Measurements from ENCODE around the gene IQCH. TPM values are rescaled to one million over a fixed set of nuclear protein-coding genes. Genes with fewer than 3 reads are reported as not detected.
"Not testable (repeated sequence)": the region's sequence is repeated elsewhere in the genome, so short reads cannot be mapped to it uniquely, and the experiment has no call there.

IQCH gene
- total RNA-seq, 1 donor from 2014 or later = 2.1 TPM

- intact Hi-C loops (cut with DNase I); DNase-seq (ENCODE audit: low spot score); ATAC-seq: not testable (repeated sequence)
Measured at GRCh38 chr15:67285625-67286024, 31.0 kb downstream of the IQCH start.

GRCh38 chr15:67286400-67286799, 31.8 kb downstream of the IQCH start:
- DNase-seq (ENCODE audit: low spot score); intact Hi-C loops (cut with DNase I); ATAC-seq: not testable (repeated sequence)

- intact Hi-C loops (cut with DNase I) = no loop called here
- DNase-seq (ENCODE audit: low spot score) (no peak), ATAC-seq (no peak)
Measured at GRCh38 chr15:67290319-67290718, 35.7 kb downstream of the IQCH start.

DNA sequence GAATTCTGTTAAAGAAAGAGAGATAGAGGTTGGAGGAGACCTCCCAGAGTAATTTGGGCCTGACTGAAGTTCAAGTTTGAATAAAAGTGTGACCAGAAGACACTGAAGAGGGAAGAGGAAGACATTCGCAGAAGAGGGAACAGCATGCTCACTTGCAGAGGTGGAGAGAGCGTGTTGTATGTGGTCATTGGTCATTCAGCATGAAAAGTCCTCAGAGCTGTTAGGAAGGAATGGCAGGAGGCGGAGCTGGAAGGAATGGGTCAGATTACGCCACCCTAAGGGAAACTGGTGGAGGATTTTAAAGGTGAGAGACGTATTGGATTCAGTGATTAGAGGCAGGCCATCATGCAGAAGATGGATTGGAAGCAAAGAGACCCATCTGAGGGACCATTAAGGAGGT, 41.6 kb downstream of the IQCH start:
- intact Hi-C loops (cut with DNase I) = no loop called here
- DNase-seq (ENCODE audit: low spot score) = no peak
- ATAC-seq = no peak

DNA sequence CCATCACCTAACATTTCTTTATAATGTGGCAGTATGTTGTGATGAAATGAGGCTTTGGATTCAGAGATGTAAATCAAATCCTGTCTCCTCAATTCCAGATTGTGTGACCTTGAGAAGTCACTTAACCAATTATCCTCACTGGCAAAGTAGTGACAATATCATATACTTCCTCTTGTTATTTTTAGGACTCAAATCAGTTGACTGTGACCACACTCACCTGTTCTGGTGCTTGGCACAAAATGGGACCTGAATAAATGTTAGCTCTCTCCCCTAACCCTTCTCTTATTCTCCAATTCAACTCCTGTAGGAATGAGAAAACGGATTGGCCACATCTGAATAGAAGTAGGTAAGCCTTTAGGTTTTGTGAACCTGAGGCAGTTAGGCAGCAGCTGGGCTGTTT, 42.1 kb downstream of the IQCH start:
- no peak for ATAC-seq
- no peak for DNase-seq (ENCODE audit: low spot score)
- intact Hi-C loops (cut with DNase I) = no loop called here

DNA sequence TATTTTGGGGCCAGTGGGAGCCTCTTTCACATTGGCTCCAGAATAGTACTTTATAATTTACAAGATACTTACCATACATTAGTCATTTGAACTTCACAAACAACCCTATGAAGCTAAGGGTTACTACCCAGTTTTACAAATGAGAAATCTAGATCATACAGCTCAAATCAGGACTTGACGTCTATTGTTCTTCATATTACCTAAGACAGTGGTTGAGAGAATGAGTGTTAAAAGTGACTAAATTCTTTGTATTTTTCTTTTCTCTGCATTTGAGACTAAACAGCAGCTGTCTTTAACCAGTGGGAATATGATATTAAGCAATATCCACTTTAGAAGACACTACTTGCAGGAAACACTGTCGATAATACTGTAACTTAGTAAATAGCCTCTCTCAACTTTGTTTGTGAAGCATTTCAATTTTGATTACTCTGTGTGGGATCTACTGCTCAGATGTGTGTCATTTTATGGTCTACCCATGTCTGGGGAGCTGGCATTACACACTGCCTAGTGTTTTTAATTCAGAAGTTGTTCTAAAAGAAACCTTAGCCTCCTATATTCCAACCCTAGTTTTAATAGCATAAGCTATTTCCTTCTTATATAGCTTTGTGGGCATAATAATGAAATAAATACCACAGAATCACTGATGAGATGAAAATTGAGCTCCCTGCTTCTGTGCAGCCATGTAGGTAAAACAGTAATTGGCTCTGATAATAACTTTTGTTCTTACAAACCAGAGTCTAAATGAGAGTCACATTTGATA, 45.9 kb downstream of the IQCH start:
- intact Hi-C loops (cut with DNase I) = no loop called here
- DNase-seq (ENCODE audit: low spot score) (no peak), ATAC-seq (peak; percentile 34)

- intact Hi-C loops (cut with DNase I) = no loop called here
- DNase-seq (ENCODE audit: low spot score) = no peak
- no peak for ATAC-seq
Measured at GRCh38 chr15:67303490-67304363, 49.1 kb downstream of the IQCH start.

- DNase-seq (ENCODE audit: low spot score) (no peak), ATAC-seq (no peak)
- intact Hi-C loops (cut with DNase I) = no loop called here
Measured at GRCh38 chr15:67304778-67305177, 50.2 kb downstream of the IQCH start.

DNA sequence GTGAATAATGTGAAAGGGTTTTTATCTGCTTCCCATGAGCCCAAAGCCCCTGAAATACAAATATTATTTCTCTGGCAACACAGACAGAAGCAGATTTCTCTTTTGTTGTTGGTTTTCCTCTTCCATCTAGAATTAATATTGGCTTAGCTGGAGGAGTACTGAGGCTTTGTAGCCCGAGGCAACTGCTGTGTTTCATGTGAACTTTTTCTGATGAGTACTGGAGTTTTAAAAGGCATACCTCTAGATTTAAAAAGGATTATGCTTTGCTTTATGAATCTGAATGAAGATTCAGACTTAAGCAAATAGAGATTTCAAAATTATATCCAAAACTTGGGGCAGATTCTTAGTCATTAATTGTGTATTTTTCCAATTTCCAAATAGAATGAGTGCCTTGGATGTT, 50.9 kb downstream of the IQCH start:
- DNase-seq (ENCODE audit: low spot score) (no peak), ATAC-seq (no peak)
- intact Hi-C loops (cut with DNase I) = no loop called here

DNA sequence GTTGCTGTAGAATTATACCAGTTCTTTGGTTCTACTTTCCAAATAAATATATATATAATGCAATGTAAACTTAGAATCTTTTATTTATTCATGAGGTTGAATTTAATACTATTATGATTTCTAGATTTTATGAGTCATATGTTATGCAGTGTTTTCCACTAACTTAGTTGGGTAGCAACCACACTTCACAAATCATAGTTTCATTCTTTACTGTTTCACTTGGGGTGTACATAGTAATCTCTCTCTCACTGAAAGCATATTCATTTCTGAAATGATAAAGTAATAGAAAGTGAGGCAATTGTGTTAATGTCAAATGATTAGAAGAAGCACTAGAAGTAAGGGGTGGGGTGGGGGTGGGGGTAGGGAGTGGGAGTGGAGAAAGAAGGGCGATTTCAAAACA, 52.6 kb downstream of the IQCH start:
- DNase-seq (ENCODE audit: low spot score) (no peak), ATAC-seq (no peak)
- intact Hi-C loops (cut with DNase I) = no loop called here

DNA sequence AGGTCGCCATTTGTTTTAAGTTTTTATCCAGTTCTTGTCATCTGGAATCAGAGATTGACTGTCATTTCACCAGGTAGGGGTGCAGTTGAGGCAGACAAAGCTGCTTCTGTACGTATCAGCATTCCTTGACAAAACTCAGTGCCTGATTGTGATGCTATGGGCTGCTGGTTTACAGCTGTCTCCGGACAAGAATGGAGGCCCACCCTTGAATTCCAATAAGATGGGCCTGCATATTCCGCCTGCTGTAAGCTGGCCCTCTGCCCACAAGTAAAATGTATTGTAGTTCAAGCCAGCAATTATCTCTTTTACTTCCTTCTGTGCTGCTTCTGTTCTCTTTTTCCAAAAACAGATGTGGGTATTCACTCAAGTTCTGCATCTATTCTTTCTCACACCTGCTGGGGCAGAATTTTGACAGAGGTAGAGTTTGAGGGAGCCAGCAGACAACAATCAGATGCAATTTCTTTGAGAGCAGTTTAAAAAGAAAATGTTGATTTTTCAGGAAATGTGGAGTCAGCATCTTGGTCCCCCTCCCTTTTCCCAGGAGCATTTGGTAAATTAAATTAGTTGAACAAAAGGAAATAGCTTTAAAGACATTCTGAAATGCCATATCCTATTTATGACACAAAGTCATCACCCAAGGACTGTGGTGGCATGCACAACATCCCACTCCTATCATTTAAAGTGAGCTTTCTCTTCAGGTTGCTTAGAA, 53.5 kb downstream of the IQCH start:
- intact Hi-C loops (cut with DNase I) = no loop called here
- DNase-seq (ENCODE audit: low spot score) (no peak), ATAC-seq (no peak)

DNA sequence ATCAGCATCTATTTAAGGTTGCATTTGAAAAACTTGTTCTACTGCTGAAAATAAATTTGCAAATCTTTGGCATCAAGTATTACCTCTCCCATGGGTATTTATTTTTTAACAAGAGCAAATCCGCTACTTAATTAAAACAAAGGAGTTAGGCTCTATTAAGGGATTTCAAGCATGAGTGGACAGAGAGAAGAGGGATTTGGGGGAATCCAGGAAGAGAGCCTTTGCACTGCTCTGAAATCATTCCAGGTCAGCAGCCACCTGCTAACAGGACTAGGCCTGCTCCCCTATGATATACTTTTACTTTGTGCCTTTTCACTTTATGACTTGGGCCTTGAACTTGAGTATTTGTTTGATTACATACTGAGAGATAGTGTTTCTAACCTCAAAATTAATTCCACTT, 57.1 kb downstream of the IQCH start:
- DNase-seq (ENCODE audit: low spot score) = no peak
- intact Hi-C loops (cut with DNase I) = loop anchor here (10.0 kb wide), 1 partner anchor 367 kb away; no protein-coding TSS in a partner anchor
- no peak for ATAC-seq

DNA sequence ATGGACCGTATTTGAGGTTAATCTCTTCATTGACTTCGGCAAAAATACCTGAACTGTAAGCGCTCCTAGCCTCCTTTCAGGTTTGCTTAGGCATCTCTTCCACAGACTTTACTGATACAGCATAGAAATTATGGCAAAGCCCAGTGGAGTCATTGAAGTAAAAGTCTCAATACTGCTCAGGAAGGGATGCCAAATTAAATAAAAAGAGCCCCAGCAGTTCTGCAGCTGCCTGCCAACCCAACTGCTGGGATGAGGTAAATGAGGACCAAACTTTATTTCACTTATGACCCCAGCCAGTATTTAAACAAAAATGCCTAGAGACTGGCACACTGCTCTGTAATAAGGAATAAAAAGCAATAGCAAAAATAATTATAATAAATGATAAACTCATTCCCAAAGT, 65.4 kb downstream of the IQCH start:
- ATAC-seq (no peak), DNase-seq (ENCODE audit: low spot score) (no peak)
- intact Hi-C loops (cut with DNase I) = loop anchor here (10.0 kb wide), 1 partner anchor 375 kb away; no protein-coding TSS in a partner anchor

DNA sequence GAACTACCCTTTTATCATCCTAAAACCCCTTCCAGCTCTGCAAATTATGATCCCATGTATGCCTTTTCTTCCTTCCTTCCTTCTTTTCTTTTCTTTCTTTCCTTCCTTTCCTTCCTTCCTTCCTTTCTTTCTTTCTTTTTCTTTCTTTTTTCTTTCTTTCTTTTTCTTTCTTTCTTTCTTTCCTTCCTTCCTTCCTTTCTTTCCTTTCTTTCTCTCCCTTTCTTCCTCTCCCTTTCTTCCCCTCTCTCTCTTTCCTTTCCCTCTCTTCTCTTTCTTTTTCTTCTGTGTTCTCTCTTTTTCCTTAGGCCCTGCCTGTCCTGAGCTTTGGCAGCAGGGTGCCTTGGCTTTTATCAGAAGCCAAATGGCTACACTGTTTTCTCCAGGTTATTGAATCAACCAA, 66.8 kb downstream of the IQCH start:
- intact Hi-C loops (cut with DNase I) = no loop called here
- ATAC-seq = no peak

GRCh38 chr15:67322481-67322880, 67.9 kb downstream of the IQCH start:
- intact Hi-C loops (cut with DNase I) = no loop called here
- ATAC-seq (no peak), DNase-seq (ENCODE audit: low spot score) (no peak)

More for the DNA sequence above, 66.8 kb downstream of the IQCH start:
- DNase-seq (ENCODE audit: low spot score) = no peak

DNA sequence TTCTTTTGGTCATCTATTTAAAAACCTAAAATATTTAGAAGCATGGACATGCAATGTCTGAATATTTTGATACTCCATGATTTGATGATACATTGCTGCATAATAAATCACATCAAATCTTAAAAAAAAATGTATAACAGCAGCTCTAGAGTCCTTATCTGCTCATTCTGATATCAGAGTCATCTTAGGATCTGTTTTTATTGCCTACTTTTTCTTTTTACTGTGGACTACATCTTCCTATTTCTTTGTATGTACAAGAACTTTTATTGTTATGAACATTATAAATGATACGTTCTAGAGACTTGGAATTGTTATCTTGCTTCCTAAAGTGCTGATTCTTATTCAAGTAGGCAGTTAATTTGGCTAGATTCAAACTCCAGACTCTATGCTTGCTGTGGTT, 72.7 kb downstream of the IQCH start:
- ATAC-seq (no peak), DNase-seq (ENCODE audit: low spot score) (no peak)
- intact Hi-C loops (cut with DNase I) = no loop called here

DNA sequence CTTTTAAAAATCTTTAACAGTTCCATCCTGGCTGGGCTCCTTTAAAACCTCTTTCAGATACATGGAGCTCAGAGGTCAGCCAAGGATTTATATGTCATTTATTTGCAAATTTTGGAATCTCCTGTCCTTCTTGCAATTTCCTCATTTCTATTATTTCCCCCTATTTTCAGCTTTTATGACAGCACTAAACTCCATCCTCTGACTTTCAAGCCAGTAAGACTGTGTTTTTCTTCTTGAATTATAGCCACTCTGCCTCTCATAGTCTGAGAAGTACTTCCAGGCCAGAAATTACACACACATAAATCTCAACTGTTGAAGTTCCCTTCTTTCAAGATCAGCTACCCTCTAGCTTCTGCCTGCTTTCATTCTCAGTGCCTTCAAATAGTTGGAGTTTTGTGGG, 73.2 kb downstream of the IQCH start:
- ATAC-seq (no peak), DNase-seq (ENCODE audit: low spot score) (no peak)
- intact Hi-C loops (cut with DNase I) = no loop called here

GRCh38 chr15:67329984-67330733, 75.6 kb downstream of the IQCH start:
- DNase-seq (ENCODE audit: low spot score) (no peak), ATAC-seq (no peak)
- intact Hi-C loops (cut with DNase I) = no loop called here

- intact Hi-C loops (cut with DNase I) = no loop called here
- no peak for DNase-seq (ENCODE audit: low spot score)
- ATAC-seq = no peak
Measured at GRCh38 chr15:67331676-67332075, 77.1 kb downstream of the IQCH start.

Data from sciatic nerve (tissue), 2 donors.